ENCODE data around the gene ITGA8. TPM values are rescaled to one million over a fixed set of nuclear protein-coding genes. Genes with fewer than 3 reads are reported as not detected.

Gene ITGA8
- polyA plus RNA-seq, 3 donors: not detected

- no peak overlapping the region for H3K27ac ChIP-seq (ENCODE audit: low read depth in 1 of 2, low read length in 2 of 2)
- 75% methylated on average over 3 of the region's 5 CpGs for WGBS (ENCODE audit: insufficient coverage)
- intact Hi-C loops (cut with micrococcal nuclease): no loop called here
- Mint-ChIP-seq H3K27me3 (ENCODE audit: low read depth in 3 of 3) (peaks cover 1 to 6% (median 5%) of the 10 kb centered on the region in 3 donors), H3K9me3 (peaks cover 0 to 8% (median 0%) of the 10 kb centered on the region in 7 donors), H3K4me1 (no peaks in the 10 kb centered on the region), H3K36me3 (no peaks in the 10 kb centered on the region), H3K27ac (no peak overlapping the region), H3K4me3 (no peak overlapping the region)
- no peaks in the 10 kb centered on the region for H4K20me1 ChIP-seq (ENCODE audit: insufficient read depth, low read length)
- H3K4me1 ChIP-seq (ENCODE audit: control insufficient read depth in 1 of 2, insufficient read depth in 2 of 2, low read length in 2 of 2): no peaks in the 10 kb centered on the region
- no peak for TF ChIP-seq CTCF (IDR thresholded peaks at IDR 0.05)
- no peaks in the 10 kb centered on the region for H3K36me3 ChIP-seq (replicated peaks in 1 of 2; ENCODE audit: control insufficient read depth in 1 of 2, insufficient read depth in 2 of 2, low read length in 2 of 2)
- no peaks in the 10 kb centered on the region for H3K27me3 ChIP-seq (ENCODE audit: control insufficient read depth in 2 of 2, insufficient read depth in 2 of 2, low read length in 2 of 2)
- H3K79me2 ChIP-seq (ENCODE audit: insufficient read depth, low read length): no peaks in the 10 kb centered on the region
- DNase-seq: no peak
- H2AFZ ChIP-seq (ENCODE audit: insufficient read depth, low read depth, low read length, poor library complexity, severe bottlenecking): no peak overlapping the region
- H3K9ac ChIP-seq (ENCODE audit: insufficient read depth, low read length, poor library complexity, severe bottlenecking): no peak overlapping the region
- no peak overlapping the region for H3K4me3 ChIP-seq (replicated peaks in 1 of 3; ENCODE audit: low read depth in 2 of 3, low read length in 3 of 3)
- no peaks in the 10 kb centered on the region for H3K9me3 ChIP-seq (replicated peaks in 1 of 2; ENCODE audit: control insufficient read depth in 1 of 2, insufficient read depth in 1 of 2, low read length in 2 of 2)
- no peak overlapping the region for H3K4me2 ChIP-seq (replicated peaks; ENCODE audit: extremely low read depth, low read length, poor library complexity, severe bottlenecking)
Measured at GRCh38 chr10:15660990-15661389, 58.7 kb downstream of the ITGA8 start.

GRCh38 chr10:15658069-15658702, 61.5 kb downstream of the ITGA8 start:
- Histone ChIP-seq H3K79me2 (ENCODE audit: insufficient read depth, low read length) (no peaks in the 10 kb centered on the region), H3K36me3 (replicated peaks in 1 of 2; ENCODE audit: control insufficient read depth in 1 of 2, insufficient read depth in 2 of 2, low read length in 2 of 2) (no peaks in the 10 kb centered on the region), H3K4me3 (replicated peaks in 1 of 3; ENCODE audit: low read depth in 2 of 3, low read length in 3 of 3) (no peak overlapping the region), H3K4me2 (replicated peaks; ENCODE audit: extremely low read depth, low read length, poor library complexity, severe bottlenecking) (no peak overlapping the region), H3K4me1 (ENCODE audit: control insufficient read depth in 1 of 2, insufficient read depth in 2 of 2, low read length in 2 of 2) (no peaks in the 10 kb centered on the region), H3K27ac (ENCODE audit: low read depth in 1 of 2, low read length in 2 of 2) (no peak overlapping the region), H3K9me3 (replicated peaks in 1 of 2; ENCODE audit: control insufficient read depth in 1 of 2, insufficient read depth in 1 of 2, low read length in 2 of 2) (no peaks in the 10 kb centered on the region), H3K9ac (ENCODE audit: insufficient read depth, low read length, poor library complexity, severe bottlenecking) (no peak overlapping the region), H4K20me1 (ENCODE audit: insufficient read depth, low read length) (no peaks in the 10 kb centered on the region), H2AFZ (ENCODE audit: insufficient read depth, low read depth, low read length, poor library complexity, severe bottlenecking) (no peak overlapping the region), H3K27me3 (ENCODE audit: control insufficient read depth in 2 of 2, insufficient read depth in 2 of 2, low read length in 2 of 2) (peaks cover 0 to 3% of the 10 kb centered on the region in 2 donors)
- intact Hi-C loops (cut with micrococcal nuclease): no loop called here
- peaks cover 0 to 5% (median 0%) of the 10 kb centered on the region in 7 donors for H3K9me3 Mint-ChIP-seq
- no peak for TF ChIP-seq CTCF (IDR thresholded peaks at IDR 0.05)
- WGBS (ENCODE audit: insufficient coverage): 66% methylated on average over 4 of the region's 5 CpGs
- DNase-seq: no peak
- no peak overlapping the region for H3K4me3 Mint-ChIP-seq
- no peaks in the 10 kb centered on the region for H3K4me1 Mint-ChIP-seq
- no peaks in the 10 kb centered on the region for H3K36me3 Mint-ChIP-seq
- H3K27ac Mint-ChIP-seq: no peak overlapping the region
- peaks cover 2 to 7% (median 4%) of the 10 kb centered on the region in 3 donors for H3K27me3 Mint-ChIP-seq (ENCODE audit: low read depth in 3 of 3)
